Activated CD8-positive, alpha-beta T cell treated with anti-CD3 and anti-CD28 coated beads for 36 hours (primary cell): ENCODE measurements around the gene IRAG1. TPM values are rescaled to one million over a fixed set of nuclear protein-coding genes. Genes with fewer than 3 reads are reported as not detected.

Source experiments
- ATAC-seq: fragments of 200-7000 bp; cut with Tn5 transposase; one replicate; pipeline ENCODE4 v1.10.0; 2021; ENCODE audit warnings: mild to moderate bottlenecking, moderate library complexity
- CTCF ChIA-PET: fragments of 350-600 bp; sonication (Branson Sonifier 250); formaldehyde crosslinking; loops from one replicate; lab custom pipeline; 2021; ENCODE audit warnings: antibody characterized with exemption; lab: Charles Lee
- POLR2A ChIA-PET: fragments of 350-600 bp; sonication (Branson Sonifier 250); formaldehyde crosslinking; loops from one replicate; lab custom pipeline; 2021; ENCODE audit warnings: antibody characterized with exemption; lab: Charles Lee
- DNase-seq: peaks from one replicate; pipeline ENCODE4 v3.0.0-alpha.2; 2020
- H3K27ac Mint-ChIP-seq: one replicate; pipeline ENCODE4 v1.8.0; 2021; ENCODE audit warnings: mild to moderate bottlenecking, mixed read lengths
- H3K27me3 Mint-ChIP-seq: one replicate; pipeline ENCODE4 v1.8.0; 2021; ENCODE audit warnings: mixed read lengths
- H3K36me3 Mint-ChIP-seq: one replicate; pipeline ENCODE4 v1.8.0; 2021; ENCODE audit warnings: low read depth, mixed read lengths
- H3K4me1 Mint-ChIP-seq: one replicate; pipeline ENCODE4 v1.8.0; 2021; ENCODE audit warnings: low read depth, mixed read lengths
- H3K4me3 Mint-ChIP-seq: one replicate; pipeline ENCODE4 v1.8.0; 2021; ENCODE audit warnings: mild to moderate bottlenecking, moderate library complexity, mixed read lengths
- H3K9me3 Mint-ChIP-seq: one replicate; pipeline ENCODE4 v1.8.0; 2021; ENCODE audit warnings: mixed read lengths
- intact Hi-C: fragments of 100-400 bp; cut with micrococcal nuclease; formaldehyde crosslinking; loops from one replicate; pipeline ENCODE4 v1.10.0; 2022
- total RNA-seq, 2 experiments: library from RNA; stranded (reverse); gene quantifications; one replicate each; pipeline ENCODE4 v1.2.3, GENCODE V29; 2021
- TF ChIP-seq, protein P1 (sequence below): fragments of 200-600 bp; IDR thresholded peaks from one replicate; pipeline ENCODE4 v1.8.0; 2022; ENCODE audit warnings: antibody characterized with exemption, mild to moderate bottlenecking

Gene IRAG1
- total RNA-seq, 2 experiments from 2014 or later, result not detected

DNA sequence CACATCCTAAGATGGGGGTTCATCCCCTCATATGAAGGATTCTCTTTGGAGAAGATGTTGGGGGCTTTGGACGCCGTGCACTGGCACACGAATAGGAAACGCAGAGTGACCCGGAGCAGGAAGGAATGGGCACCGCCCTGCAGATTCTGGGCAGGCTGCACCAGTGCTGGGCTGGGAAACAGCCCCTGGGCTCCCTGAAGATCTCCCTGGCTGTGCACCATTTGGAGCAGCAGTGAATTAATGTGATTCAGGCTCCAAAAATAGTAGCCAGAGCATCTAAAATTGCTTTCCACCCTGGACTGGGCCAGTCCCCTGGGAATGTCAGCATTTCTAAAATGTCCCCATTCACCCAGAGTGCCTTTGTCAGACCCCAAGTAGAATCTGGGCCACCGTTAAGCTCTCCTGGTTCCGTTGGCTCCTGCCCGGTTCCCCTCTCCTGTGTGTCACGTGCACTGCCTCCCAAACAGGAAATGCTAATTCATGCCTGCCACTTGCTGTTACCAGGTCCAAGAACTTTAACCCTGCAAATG lies 18.6 kb downstream of the IRAG1 start:
- intact Hi-C loops, result no loop called here
- Mint-ChIP-seq H3K36me3 (no peaks in the 10 kb centered on the region), H3K27ac (no peak overlapping the region), H3K4me3 (no peak overlapping the region), H3K9me3 (no peaks in the 10 kb centered on the region), H3K27me3 (peaks cover 35% of the 10 kb centered on the region), H3K4me1 (no peaks in the 10 kb centered on the region)
- CTCF ChIA-PET, result no interaction called here
- POLR2A ChIA-PET, result no interaction called here
- ATAC-seq, result no peak
- DNase-seq, result no peak
- TF ChIP-seq, protein P1, sequence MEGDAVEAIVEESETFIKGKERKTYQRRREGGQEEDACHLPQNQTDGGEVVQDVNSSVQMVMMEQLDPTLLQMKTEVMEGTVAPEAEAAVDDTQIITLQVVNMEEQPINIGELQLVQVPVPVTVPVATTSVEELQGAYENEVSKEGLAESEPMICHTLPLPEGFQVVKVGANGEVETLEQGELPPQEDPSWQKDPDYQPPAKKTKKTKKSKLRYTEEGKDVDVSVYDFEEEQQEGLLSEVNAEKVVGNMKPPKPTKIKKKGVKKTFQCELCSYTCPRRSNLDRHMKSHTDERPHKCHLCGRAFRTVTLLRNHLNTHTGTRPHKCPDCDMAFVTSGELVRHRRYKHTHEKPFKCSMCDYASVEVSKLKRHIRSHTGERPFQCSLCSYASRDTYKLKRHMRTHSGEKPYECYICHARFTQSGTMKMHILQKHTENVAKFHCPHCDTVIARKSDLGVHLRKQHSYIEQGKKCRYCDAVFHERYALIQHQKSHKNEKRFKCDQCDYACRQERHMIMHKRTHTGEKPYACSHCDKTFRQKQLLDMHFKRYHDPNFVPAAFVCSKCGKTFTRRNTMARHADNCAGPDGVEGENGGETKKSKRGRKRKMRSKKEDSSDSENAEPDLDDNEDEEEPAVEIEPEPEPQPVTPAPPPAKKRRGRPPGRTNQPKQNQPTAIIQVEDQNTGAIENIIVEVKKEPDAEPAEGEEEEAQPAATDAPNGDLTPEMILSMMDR, result no peak

DNA sequence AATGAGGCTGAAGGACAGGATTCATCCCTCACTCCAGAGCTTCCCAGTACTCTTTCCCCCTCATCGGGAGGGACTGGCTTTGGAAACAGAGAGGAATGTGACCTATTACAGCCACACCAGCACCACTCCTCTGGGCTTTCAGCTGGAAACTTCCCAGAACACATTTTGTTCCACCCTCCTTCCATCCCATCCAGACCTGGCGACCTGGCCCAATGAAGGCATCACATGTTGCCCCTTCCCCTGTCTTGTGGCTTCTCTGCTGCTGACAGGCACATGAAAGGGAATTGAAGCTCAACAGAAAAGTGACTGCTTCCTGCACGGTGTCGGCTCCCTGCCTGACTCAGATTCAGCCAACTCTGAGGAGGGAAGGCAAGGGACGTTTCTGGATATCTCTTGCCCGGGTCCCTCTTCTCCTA lies 19.1 kb downstream of the IRAG1 start:
- Mint-ChIP-seq H3K27ac (no peak overlapping the region), H3K9me3 (no peaks in the 10 kb centered on the region), H3K4me1 (no peaks in the 10 kb centered on the region), H3K36me3 (no peaks in the 10 kb centered on the region), H3K4me3 (no peak overlapping the region), H3K27me3 (peaks cover 35% of the 10 kb centered on the region)
- DNase-seq (no peak), ATAC-seq (no peak)
- ChIA-PET CTCF (no interaction called here), POLR2A (interaction anchor here (1.0 kb wide), 1 partner anchor 9 kb away, joined by 3 read pairs; no protein-coding TSS in a partner anchor)
- TF ChIP-seq, protein P1, result no peak
- intact Hi-C loops, result no loop called here

DNA sequence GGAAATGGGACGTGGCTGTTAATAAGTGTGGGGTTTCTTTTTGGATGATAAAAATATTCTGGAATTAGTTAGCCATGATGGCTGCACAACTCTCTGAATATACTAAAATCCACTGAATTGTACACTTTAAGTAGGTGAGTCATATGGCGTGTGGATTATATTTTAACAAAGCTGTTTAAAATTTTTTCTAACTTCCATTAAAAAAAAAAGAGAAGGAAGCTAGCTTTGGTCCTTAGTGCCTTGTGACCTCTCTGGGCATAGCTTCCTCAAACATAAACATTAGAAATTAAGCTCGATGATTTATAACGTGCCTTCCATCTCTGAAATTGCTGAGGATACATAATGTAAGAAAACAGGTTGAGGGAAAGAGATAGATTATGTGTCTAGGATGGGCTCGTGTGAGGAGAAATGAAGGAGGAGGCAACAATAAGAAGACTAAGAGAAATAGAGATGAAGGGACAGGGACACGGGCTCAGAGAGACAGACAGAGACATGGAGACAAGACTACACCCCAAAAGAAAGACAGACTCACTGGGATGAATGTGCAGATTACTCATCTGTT lies 20.0 kb downstream of the IRAG1 start:
- no peak overlapping the region for H3K4me3 Mint-ChIP-seq
- ATAC-seq, result no peak
- ChIA-PET POLR2A (interaction anchor here (1.0 kb wide), 1 partner anchor 8 kb away, joined by 3 read pairs; no protein-coding TSS in a partner anchor), CTCF (interaction anchor here (0.6 to 1.6 kb wide), 4 partner anchors 20 to 1878 kb away, joined by 3 to 7 read pairs (median 3); no protein-coding TSS in a partner anchor)
- DNase-seq, result no peak
- no peaks in the 10 kb centered on the region for H3K4me1 Mint-ChIP-seq
- H3K9me3 Mint-ChIP-seq, result no peaks in the 10 kb centered on the region
- H3K27ac Mint-ChIP-seq, result no peak overlapping the region
- TF ChIP-seq, protein P1, result no peak
- no peaks in the 10 kb centered on the region for H3K36me3 Mint-ChIP-seq
- intact Hi-C loops, result no loop called here
- peaks cover 31% of the 10 kb centered on the region for H3K27me3 Mint-ChIP-seq

DNA sequence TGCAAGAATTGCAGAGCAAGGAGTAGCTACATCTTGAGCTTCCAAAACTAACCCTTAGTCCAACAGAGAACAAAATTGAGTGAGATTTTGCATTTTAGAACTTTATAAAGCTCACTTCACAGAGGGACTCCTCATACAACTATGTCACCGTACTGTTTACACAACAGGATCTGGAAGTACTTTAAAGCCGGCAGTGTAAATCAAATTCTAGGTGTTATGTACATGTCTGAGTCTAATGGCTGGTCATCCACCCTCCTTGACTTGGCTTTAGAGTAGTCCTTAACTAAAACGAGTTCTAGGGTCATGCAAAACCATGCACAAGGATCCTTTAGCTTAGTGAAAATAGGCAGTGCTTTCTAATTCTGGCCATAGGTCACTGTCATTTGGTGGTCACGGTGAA lies 23.5 kb downstream of the IRAG1 start:
- Mint-ChIP-seq H3K27me3 (peaks cover 14% of the 10 kb centered on the region), H3K4me3 (no peak overlapping the region), H3K27ac (no peak overlapping the region), H3K9me3 (no peaks in the 10 kb centered on the region), H3K36me3 (no peaks in the 10 kb centered on the region), H3K4me1 (no peaks in the 10 kb centered on the region)
- intact Hi-C loops, result no loop called here
- no peak for ATAC-seq
- DNase-seq, result no peak
- POLR2A ChIA-PET, result no interaction called here
- TF ChIP-seq, protein P1, result no peak
- CTCF ChIA-PET, result no interaction called here

DNA sequence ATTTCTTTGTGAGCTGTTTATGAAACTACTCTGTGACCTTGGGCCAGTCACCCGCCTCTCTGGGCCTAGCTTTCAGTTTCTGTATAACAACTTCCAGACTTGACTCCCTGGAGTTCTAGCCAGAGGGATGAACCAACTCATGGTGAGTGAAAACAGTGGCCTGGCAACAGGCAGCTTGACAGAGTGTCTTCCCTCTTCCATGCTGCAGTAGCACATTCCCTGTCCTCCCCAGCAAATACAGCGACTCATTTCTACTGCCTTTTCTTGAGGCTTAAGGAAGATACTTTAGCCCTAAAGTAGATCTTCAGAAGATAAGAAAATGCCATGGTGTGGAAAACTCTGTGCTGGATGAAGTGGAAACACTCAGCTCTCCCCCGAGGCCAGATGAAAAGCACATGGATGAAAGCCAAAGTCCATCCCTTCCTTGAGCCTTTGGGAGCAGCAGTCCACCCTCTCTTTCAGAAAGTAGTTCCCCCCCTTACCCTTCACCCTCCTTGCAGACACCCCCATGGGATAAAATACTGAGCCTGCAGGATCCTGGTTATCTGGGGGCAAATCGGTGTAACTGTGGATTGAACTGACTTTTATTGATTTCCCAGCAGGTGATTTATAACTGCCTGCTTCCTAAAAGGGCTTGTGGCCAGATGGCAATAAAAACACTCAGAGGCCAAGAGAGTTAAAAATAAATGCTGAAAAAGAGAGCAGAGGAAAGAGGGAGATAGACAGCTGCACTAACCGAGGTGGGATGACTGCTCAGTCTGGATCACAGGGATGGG lies 24.1 kb downstream of the IRAG1 start:
- H3K4me3 Mint-ChIP-seq, result no peak overlapping the region
- H3K36me3 Mint-ChIP-seq, result no peaks in the 10 kb centered on the region
- H3K4me1 Mint-ChIP-seq, result no peaks in the 10 kb centered on the region
- ATAC-seq (no peak), DNase-seq (no peak)
- ChIA-PET POLR2A (no interaction called here), CTCF (no interaction called here)
- no peaks in the 10 kb centered on the region for H3K9me3 Mint-ChIP-seq
- peaks cover 11% of the 10 kb centered on the region for H3K27me3 Mint-ChIP-seq
- TF ChIP-seq, protein P1, result no peak
- no peak overlapping the region for H3K27ac Mint-ChIP-seq
- intact Hi-C loops, result no loop called here
